Endothelial cell of umbilical vein (primary cell): ENCODE results near the gene COL4A2. TPM values are rescaled to one million over a fixed set of nuclear protein-coding genes. Genes with fewer than 3 reads are reported as not detected.
A peak's percentile ranks its signal among the peaks of the same experiment; 100 is the strongest.

Experiments used
- BruUV-seq: library from RNA; stranded (reverse); fragments of 400-500 nt; replicated peaks from 2 replicates; lab custom pipeline; 2021; lab: Mats Ljungman, UMichigan
- CTCF ChIA-PET: fragments of 300-600, 350-600 bp; sonication (Branson Sonifier 250); formaldehyde crosslinking; loops from one replicate; lab custom pipeline; 2021; ENCODE audit warnings: antibody characterized with exemption, inconsistent platforms; lab: Charles Lee
- POLR2A ChIA-PET: fragments of 300-600, 350-600 bp; sonication (Branson Sonifier 250); formaldehyde crosslinking; loops from one replicate; lab custom pipeline; 2021; ENCODE audit warnings: antibody characterized with exemption, inconsistent platforms; lab: Charles Lee
- DNase-seq: peaks from one replicate; pipeline ENCODE4 v3.0.0-alpha.2; 2011; ENCODE audit warnings: low read depth, low spot score
- FAIRE-seq: peaks from 2 replicates; lab custom pipeline; 2011; peaks lifted over from hg19 to GRCh38; lab: Jason Lieb, UNC
- H2AFZ ChIP-seq: 2 replicates; pipeline ENCODE4 v1.6.0; 2012; ENCODE audit warnings: low read depth, low read length, control low read depth, inconsistent platforms
- H3K27ac ChIP-seq: 2 replicates; pipeline ENCODE4 v1.5.1; 2011; ENCODE audit warnings: low read depth, mild to moderate bottlenecking, control low read depth, low read length, moderate library complexity; ENCODE audit not compliant: insufficient read depth
- H3K27me3 ChIP-seq, 2 experiments: 2 replicates each; pipeline versions ENCODE4 v1.6.0 to v1.6.1; 2011; ENCODE audit warnings: low read length in 2 of 2, mixed read lengths in 1 of 2; ENCODE audit not compliant: control insufficient read depth in 2 of 2, insufficient read depth in 2 of 2
- H3K36me3 ChIP-seq, 2 experiments: 2 replicates in 1 of 2; 3 replicates in 1 of 2; pipeline ENCODE4 v1.5.1; 2011; ENCODE audit warnings: low read length in 2 of 2, mild to moderate bottlenecking in 1 of 2, moderate library complexity in 1 of 2; ENCODE audit not compliant: control insufficient read depth in 2 of 2, insufficient read depth in 2 of 2; ENCODE audit errors: extremely low read depth in 1 of 2
- H3K4me1 ChIP-seq: 3 replicates; pipeline ENCODE4 v1.5.1; 2011; ENCODE audit warnings: mild to moderate bottlenecking, low read length; ENCODE audit not compliant: control insufficient read depth, insufficient read depth; ENCODE audit errors: extremely low read depth
- H3K4me2 ChIP-seq: 2 replicates; pipeline ENCODE4 v1.6.1; 2011; ENCODE audit warnings: low read length, control low read depth, mixed read lengths; ENCODE audit not compliant: insufficient read depth
- H3K4me3 ChIP-seq, 3 experiments: fragments of 200-600 bp in 1 of 3; sonication (generic), shearing (Covaris generic) in 1 of 3; replicated peaks in 1 of 3; 2 replicates each; pipeline ENCODE4 v1.5.1; 2011 to 2016; ENCODE audit warnings: control low read depth in 3 of 3, low read length in 3 of 3, mild to moderate bottlenecking in 2 of 3, inconsistent platforms in 1 of 3, low read depth in 1 of 3, moderate library complexity in 1 of 3; ENCODE audit not compliant: insufficient read depth in 1 of 3
- H3K79me2 ChIP-seq: 2 replicates; pipeline ENCODE4 v1.6.0; 2012; ENCODE audit warnings: low read length, inconsistent platforms; ENCODE audit not compliant: control insufficient read depth, insufficient read depth
- H3K9ac ChIP-seq: replicated peaks from 2 replicates; pipeline ENCODE3; 2011; ENCODE audit warnings: low read length, control low read depth; ENCODE audit not compliant: insufficient read depth; ENCODE audit errors: extremely low read depth
- H3K9me1 ChIP-seq: replicated peaks from 3 replicates; pipeline ENCODE4 v1.6.0; 2011; ENCODE audit warnings: mild to moderate bottlenecking, low read length; ENCODE audit not compliant: control insufficient read depth, insufficient read depth; ENCODE audit errors: extremely low read depth
- H3K9me3 ChIP-seq: replicated peaks from 2 replicates; pipeline ENCODE4 v1.5.1; 2012; ENCODE audit warnings: low read length, inconsistent platforms; ENCODE audit not compliant: control insufficient read depth, insufficient read depth
- H4K20me1 ChIP-seq: replicated peaks from 2 replicates; pipeline ENCODE3; 2011; ENCODE audit warnings: mild to moderate bottlenecking, low read length; ENCODE audit not compliant: control insufficient read depth, insufficient read depth; ENCODE audit errors: extremely low read depth
- EZH2 ChIP-seq: IDR thresholded peaks from 2 replicates; pipeline ENCODE4 v1.6.1; 2012; ENCODE audit warnings: borderline replicate concordance, low read depth, mild to moderate bottlenecking, moderate library complexity, low read length, inconsistent platforms; ENCODE audit not compliant: severe bottlenecking
- FOS ChIP-seq: IDR thresholded peaks from 2 replicates; pipeline ENCODE4 v1.6.1; 2011; ENCODE audit warnings: mild to moderate bottlenecking, low read length, moderate library complexity, borderline replicate concordance; ENCODE audit not compliant: insufficient read depth
- GATA2 ChIP-seq: IDR thresholded peaks from 2 replicates; pipeline ENCODE4 v1.7.0; 2011; ENCODE audit warnings: low read depth, mild to moderate bottlenecking, moderate library complexity, mixed read lengths, low read length; ENCODE audit not compliant: insufficient read length, insufficient read depth
- JUN ChIP-seq: IDR thresholded peaks from 2 replicates; pipeline ENCODE4 v1.6.1; 2011; ENCODE audit warnings: borderline replicate concordance, low read depth; ENCODE audit not compliant: insufficient read length, insufficient read depth
- MYC ChIP-seq: IDR thresholded peaks from one replicate; pipeline ENCODE4 v1.6.1; 2011; ENCODE audit warnings: mild to moderate bottlenecking, low read depth, low read length
- POLR2A ChIP-seq: IDR thresholded peaks from 2 replicates; pipeline ENCODE4 v1.6.1; 2012; ENCODE audit warnings: low read depth, mild to moderate bottlenecking, control low read depth, low read length
- dilution Hi-C: fragments of 300-500 bp; cut with MboI; formaldehyde crosslinking; loops from one replicate; pipeline ENCODE4 v1.15.0; 2019; ENCODE audit warnings: low sequenced_read_pairs; ENCODE audit not compliant: extremely low pct_ligation_motif_present
- intact Hi-C: fragments of 100-400 bp; cut with micrococcal nuclease; formaldehyde crosslinking; loops from one replicate; pipeline ENCODE4 v1.10.0; 2022
- polyA plus RNA-seq, 4 experiments: library from polyadenylated mRNA; depleted of rRNA in 3 of 4; stranded (reverse) in 3 of 4; unstranded in 1 of 4; fragments of >200 nt; gene quantifications; 2 replicates each; pipeline versions ENCODE4 v1.2.1 to v1.2.3, GENCODE V29; 2011 to 2012; ENCODE audit warnings: missing spikeins in 1 of 4
- total RNA-seq: library from RNA; stranded (reverse); gene quantifications from 2 replicates; pipeline ENCODE4 v1.2.3, GENCODE V29; 2021
- TF ChIP-seq, protein P1 (sequence below), 2 donors: IDR thresholded peaks; 1 replicate in 1 of 2; 2 replicates in 1 of 2; pipeline ENCODE4 v1.5.1; 2011; ENCODE audit warnings: low read length in 2 of 2, mild to moderate bottlenecking in 2 of 2, moderate library complexity in 2 of 2, control low read depth in 1 of 2, inconsistent platforms in 1 of 2, low read depth in 1 of 2; ENCODE audit not compliant: insufficient read depth in 1 of 2; ENCODE audit errors: extremely low read depth in 1 of 2
- TF ChIP-seq, protein P2 (sequence below): IDR thresholded peaks from 2 replicates; pipeline ENCODE4 v1.6.1; 2011; ENCODE audit not compliant: insufficient read depth, insufficient read length

COL4A2 gene
- total and polyA plus RNA-seq, 2 donors (not counting 3 experiments of a cell fraction or from before 2014, with no cell fraction given), result 792 to 940 TPM

- ChIA-PET CTCF (interaction anchor here (1.5 kb wide), 1 partner anchor 13 kb away, joined by 6 read pairs; no protein-coding TSS in a partner anchor), POLR2A (no interaction called here)
- Histone ChIP-seq H3K4me3 (no peak overlapping the region), H3K27ac (no peak overlapping the region), H3K27me3 (no peaks in the 10 kb centered on the region), H3K4me2 (no peak overlapping the region), H3K36me3 (peaks cover 25% of the 10 kb centered on the region in 2 experiments), H3K9me1 (no peaks in the 10 kb centered on the region), H4K20me1 (no peaks in the 10 kb centered on the region), H3K4me1 (peaks cover 6% of the 10 kb centered on the region), H3K9me3 (no peaks in the 10 kb centered on the region), H2AFZ (no peak overlapping the region), H3K9ac (no peak overlapping the region), H3K79me2 (no peaks in the 10 kb centered on the region)
- peak; percentile 21 for FAIRE-seq
- no TSS peak for BruUV-seq
- no peak for DNase-seq
- intact Hi-C loops, result no loop called here
- TF ChIP-seq, protein P1, sequence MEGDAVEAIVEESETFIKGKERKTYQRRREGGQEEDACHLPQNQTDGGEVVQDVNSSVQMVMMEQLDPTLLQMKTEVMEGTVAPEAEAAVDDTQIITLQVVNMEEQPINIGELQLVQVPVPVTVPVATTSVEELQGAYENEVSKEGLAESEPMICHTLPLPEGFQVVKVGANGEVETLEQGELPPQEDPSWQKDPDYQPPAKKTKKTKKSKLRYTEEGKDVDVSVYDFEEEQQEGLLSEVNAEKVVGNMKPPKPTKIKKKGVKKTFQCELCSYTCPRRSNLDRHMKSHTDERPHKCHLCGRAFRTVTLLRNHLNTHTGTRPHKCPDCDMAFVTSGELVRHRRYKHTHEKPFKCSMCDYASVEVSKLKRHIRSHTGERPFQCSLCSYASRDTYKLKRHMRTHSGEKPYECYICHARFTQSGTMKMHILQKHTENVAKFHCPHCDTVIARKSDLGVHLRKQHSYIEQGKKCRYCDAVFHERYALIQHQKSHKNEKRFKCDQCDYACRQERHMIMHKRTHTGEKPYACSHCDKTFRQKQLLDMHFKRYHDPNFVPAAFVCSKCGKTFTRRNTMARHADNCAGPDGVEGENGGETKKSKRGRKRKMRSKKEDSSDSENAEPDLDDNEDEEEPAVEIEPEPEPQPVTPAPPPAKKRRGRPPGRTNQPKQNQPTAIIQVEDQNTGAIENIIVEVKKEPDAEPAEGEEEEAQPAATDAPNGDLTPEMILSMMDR (IDR thresholded peaks at IDR 0.05; ENCODE audit: extremely low read depth in 1 of 2, insufficient read depth in 1 of 2, low read depth in 1 of 2, low read length in 2 of 2), result no peak
- TF ChIP-seq EZH2 (no peak), POLR2A (no peak), MYC (no peak), GATA2 (no peak), FOS (no peak), JUN (no peak)
- TF ChIP-seq, protein P2, sequence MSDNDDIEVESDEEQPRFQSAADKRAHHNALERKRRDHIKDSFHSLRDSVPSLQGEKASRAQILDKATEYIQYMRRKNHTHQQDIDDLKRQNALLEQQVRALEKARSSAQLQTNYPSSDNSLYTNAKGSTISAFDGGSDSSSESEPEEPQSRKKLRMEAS, result no peak
- dilution Hi-C loops, result no loop called here
Observed at GRCh38 chr13:110468986-110469495, 162.0 kb downstream of the COL4A2 start.
